NCI-H345 treated with DMSO at 0.1 percent for 48 hours (cell line): ENCODE results near the gene RSPH1.
A peak's percentile ranks its signal among the peaks of the same experiment; 100 is the strongest.

Experiments used
- DNase-seq: peaks from one replicate; lab custom pipeline; 2025; ENCODE audit not compliant: unreplicated experiment; lab: John Stamatoyannopoulos, UW

The RSPH1 gene

DNA sequence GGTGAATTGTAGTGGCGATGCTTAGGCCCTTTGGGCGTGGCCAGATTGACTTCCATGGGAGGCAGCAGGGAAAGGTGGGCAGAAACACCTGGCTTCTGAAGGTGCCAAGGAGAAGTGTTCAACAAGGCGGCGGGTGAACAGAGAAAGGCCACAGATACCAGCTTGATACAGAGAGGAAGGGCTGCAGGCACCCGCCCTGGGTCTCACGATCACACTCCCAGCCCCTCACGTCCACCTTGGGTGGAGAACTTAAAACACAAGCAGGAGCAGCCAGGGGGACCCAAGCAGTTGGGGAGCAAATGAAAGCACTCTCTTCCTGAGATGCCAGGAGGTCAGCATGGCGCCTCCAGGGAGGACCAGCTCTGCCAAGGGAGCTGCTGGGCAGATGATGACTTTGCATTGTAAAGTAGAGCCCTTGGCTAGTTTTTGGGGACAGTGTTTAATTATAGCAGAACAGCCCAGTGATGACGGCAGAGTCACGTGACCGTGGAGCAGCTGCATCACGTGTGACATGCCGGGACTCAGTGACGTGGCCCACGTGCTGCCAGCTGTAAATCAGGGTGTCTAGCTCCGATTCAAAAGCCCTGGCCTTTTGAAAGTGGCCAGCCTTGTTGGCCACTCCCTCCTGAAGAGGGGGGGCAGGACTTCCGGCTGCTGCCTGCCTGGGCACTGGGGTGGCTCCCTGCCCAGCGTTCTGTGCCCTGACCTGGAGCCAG, 36.6 kb upstream of the RSPH1 start:
- no peak for DNase-seq

- no peak for DNase-seq
These were observed 35.7 kb upstream of the RSPH1 start for GRCh38 chr21:42531771-42532170.

- DNase-seq: no peak
These were observed 34.1 kb upstream of the RSPH1 start for GRCh38 chr21:42530167-42530518.

- DNase-seq: no peak
These were observed 31.6 kb upstream of the RSPH1 start for GRCh38 chr21:42527489-42528158.

GRCh38 chr21:42527127-42527488, 31.1 kb upstream of the RSPH1 start:
- DNase-seq: no peak

DNA sequence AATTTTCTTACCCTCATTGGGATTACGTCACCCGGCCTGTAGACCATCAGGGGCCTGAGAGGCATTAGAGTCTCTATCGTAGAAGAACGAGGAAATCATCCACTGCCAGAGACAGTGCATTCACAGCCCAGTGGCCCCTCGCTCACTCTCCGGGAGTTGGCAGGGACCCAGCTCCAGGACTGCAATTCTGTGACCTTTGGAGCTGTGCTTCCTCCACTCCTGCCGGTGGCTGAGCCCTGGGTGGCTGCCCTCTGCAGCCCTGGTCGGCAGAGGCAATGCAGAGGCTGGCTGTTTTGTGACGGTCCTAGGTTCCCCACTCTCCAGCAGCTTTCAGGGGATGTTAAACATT, 30.3 kb upstream of the RSPH1 start:
- no peak for DNase-seq

- DNase-seq: no peak
These were observed 29.8 kb upstream of the RSPH1 start for GRCh38 chr21:42525676-42526378.

DNA sequence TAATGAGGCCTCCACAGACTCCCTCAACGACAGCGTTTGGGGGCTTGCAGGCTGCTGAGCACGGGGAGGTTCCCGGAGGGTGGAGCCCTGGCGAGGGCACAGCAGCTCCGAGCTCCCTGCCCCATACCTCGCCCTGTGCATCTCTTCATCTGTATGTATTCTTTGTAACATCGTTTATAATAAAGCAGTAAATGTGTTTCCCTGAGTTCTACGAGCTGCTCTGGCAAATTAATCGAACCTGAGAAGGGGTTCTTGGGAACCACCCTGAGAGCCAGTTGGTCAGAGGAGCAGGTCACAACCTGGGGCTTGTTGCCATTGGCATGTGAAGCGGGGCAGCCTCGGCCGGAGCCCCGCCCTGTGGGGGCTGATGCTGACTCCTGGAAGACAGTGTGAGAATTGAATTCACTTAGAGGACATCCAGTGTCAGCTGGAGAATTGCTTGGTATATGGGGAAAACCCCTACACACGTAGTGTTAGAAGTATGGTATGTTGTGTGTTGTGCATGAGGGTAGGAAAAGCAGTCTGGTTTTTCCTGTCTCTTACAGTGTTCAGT, 29.1 kb upstream of the RSPH1 start:
- DNase-seq: no peak

- DNase-seq: peak; percentile 82
These were observed 28.5 kb upstream of the RSPH1 start for GRCh38 chr21:42524341-42525028.

- peak; percentile 58 for DNase-seq
These were observed 27.9 kb upstream of the RSPH1 start for GRCh38 chr21:42523941-42524340.

- DNase-seq: no peak
These were observed 27.2 kb upstream of the RSPH1 start for GRCh38 chr21:42523211-42523610.

DNA sequence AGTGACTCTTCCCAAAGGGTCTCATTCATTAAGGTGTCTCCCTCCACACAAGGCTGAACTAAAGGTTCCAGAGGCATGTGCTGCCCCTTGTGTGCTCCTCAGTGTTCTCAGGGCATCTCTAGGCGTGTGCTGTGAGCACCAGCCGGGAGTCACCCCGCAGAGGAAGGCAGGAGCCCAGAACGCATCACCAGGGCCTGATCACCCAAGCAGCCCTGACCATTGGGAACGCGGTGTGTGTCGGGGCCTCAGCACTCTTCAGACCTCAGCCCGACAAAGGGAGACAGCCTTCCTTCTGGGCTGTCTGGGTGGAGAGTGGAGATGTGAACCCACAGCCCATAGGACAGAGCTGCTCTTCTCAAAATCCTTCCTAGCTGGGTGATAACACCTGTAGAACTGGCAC, 26.7 kb upstream of the RSPH1 start:
- no peak for DNase-seq

GRCh38 chr21:42522271-42522670, 26.2 kb upstream of the RSPH1 start:
- DNase-seq: no peak

DNA sequence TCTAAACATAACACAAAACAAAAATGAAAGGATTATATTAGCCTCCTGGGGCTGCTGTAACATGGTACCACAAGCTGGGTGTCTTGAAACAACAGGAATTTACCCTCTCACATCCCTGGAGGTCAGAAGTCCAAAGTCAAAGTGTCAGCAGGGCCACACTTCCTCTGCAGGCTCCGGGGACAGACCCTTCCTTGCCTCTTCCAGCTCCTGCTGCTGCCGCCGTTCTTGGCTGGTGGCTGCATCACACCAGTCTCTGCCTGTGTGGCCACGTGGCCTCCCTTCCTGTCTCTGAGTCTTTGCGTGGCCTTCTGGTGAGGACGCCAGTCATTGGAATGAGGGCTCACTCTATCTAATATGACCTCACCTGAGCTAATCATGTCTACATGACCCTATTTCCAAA, 25.8 kb upstream of the RSPH1 start:
- no peak for DNase-seq

- no peak for DNase-seq
These were observed 25.4 kb upstream of the RSPH1 start for GRCh38 chr21:42521384-42521783.

- no peak for DNase-seq
These were observed 24.7 kb upstream of the RSPH1 start for GRCh38 chr21:42520628-42521253.

GRCh38 chr21:42518626-42519025, 22.6 kb upstream of the RSPH1 start:
- no peak for DNase-seq

- no peak for DNase-seq
These were observed 22.2 kb upstream of the RSPH1 start for GRCh38 chr21:42518215-42518614.

DNA sequence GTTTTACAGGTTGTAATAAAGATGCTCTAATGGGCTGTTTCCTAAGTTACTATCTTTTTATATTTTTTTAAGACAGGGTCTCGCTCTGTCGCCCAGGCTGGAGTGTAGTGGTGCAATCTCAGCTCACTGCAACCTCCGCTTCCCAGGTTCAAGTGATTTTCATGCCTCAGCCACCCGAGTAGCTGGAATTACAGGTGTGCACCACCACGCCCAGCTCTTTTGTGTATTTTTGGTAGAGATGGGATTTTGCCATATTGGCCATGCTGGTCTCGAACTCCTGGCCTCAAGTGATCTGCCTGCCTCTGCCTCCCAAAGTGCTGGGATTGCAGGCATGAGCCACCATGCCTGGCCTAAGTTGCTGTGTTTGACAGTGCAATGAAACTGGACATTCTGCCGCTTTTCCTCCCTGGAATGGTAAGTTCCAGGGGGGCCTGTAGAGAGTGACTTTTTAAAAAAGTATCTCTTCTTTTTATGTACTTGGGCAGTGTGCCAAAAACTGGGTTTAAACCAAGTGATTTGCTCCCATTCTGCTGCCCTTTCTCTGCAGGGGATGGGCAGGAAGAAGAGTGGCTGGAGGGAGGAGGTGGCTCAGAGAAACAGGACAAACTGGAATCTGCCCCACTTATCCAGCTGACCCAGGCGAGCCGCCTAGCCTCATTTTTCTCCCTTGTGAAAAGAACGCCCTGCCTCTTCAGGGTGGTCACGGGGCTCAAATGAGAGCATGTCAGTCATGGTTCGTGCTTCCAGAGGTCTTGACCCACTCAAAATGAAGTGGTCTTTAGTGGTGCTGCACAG, 19.9 kb upstream of the RSPH1 start:
- DNase-seq: peak; percentile 24

- DNase-seq: no peak
These were observed 18.8 kb upstream of the RSPH1 start for GRCh38 chr21:42514883-42515228.
